Hepatocyte (in vitro differentiated cells): ENCODE results near the gene ABTB1. TPM values are rescaled to one million over a fixed set of nuclear protein-coding genes. Genes with fewer than 3 reads are reported as not detected.

Source experiments
- DNase-seq: peaks from one replicate; pipeline ENCODE4 v3.0.0-alpha.2; 2016; ENCODE audit warnings: low spot score
- H2AFZ ChIP-seq: fragments of 200-600 bp; sonication (generic); 2 replicates; pipeline ENCODE4 v1.6.0; 2016; ENCODE audit warnings: antibody characterized with exemption, mild to moderate bottlenecking
- H3K27ac ChIP-seq: fragments of 200-600 bp; sonication (generic); 2 replicates; pipeline ENCODE4 v1.5.1; 2016; ENCODE audit warnings: mild to moderate bottlenecking
- H3K27me3 ChIP-seq: fragments of 200-600 bp; sonication (generic); 2 replicates; pipeline ENCODE4 v1.6.1; 2016
- H3K36me3 ChIP-seq: fragments of 200-600 bp; sonication (generic); replicated peaks from 2 replicates; pipeline ENCODE4 v1.5.1; 2016; ENCODE audit warnings: low read depth; ENCODE audit not compliant: insufficient read depth
- H3K4me1 ChIP-seq: fragments of 200-600 bp; sonication (generic); 2 replicates; pipeline ENCODE4 v1.5.1; 2016; ENCODE audit warnings: mild to moderate bottlenecking, moderate library complexity; ENCODE audit not compliant: insufficient read depth
- H3K4me2 ChIP-seq: fragments of 200-600 bp; sonication (generic); 2 replicates; pipeline ENCODE4 v1.6.0; 2016
- H3K4me3 ChIP-seq: fragments of 200-600 bp; sonication (generic); 2 replicates; pipeline ENCODE4 v1.5.1; 2016; ENCODE audit warnings: mild to moderate bottlenecking
- H3K79me2 ChIP-seq: fragments of 200-600 bp; sonication (generic); 2 replicates; pipeline ENCODE4 v1.6.0; 2017; ENCODE audit warnings: mild to moderate bottlenecking
- H3K9me2 ChIP-seq: fragments of 200-600 bp; sonication (generic); replicated peaks from 2 replicates; pipeline ENCODE4 v1.6.0; 2017; ENCODE audit warnings: mild to moderate bottlenecking; ENCODE audit not compliant: insufficient read depth
- H3K9me3 ChIP-seq: fragments of 200-600 bp; sonication (generic); 2 replicates; pipeline ENCODE4 v1.5.1; 2016; ENCODE audit warnings: low read depth, mild to moderate bottlenecking
- H4K20me1 ChIP-seq: fragments of 200-600 bp; sonication (generic); 2 replicates; pipeline ENCODE4 v1.6.0; 2016; ENCODE audit warnings: mild to moderate bottlenecking; ENCODE audit not compliant: insufficient read depth, poor library complexity, severe bottlenecking
- EZH2 ChIP-seq: fragments of 200-600 bp; sonication (generic); IDR thresholded peaks from 2 replicates; pipeline ENCODE4 v1.6.1; 2016; ENCODE audit warnings: antibody characterized with exemption, mild to moderate bottlenecking, borderline replicate concordance
- EZH2phosphoT487 ChIP-seq: fragments of 200-600 bp; sonication (generic); IDR thresholded peaks from one replicate; pipeline ENCODE4 v1.6.1; 2018; ENCODE audit warnings: antibody characterized with exemption, mild to moderate bottlenecking, low read depth, moderate library complexity; ENCODE audit not compliant: unreplicated experiment, severe bottlenecking
- WGBS: methylation state at CpG from one replicate; pipeline ENCODE4 v1.1.6; 2016; ENCODE audit warnings: low lambda C conversion rate; ENCODE audit errors: missing lambda C conversion rate; 5-methylcytosine and 5-hydroxymethylcytosine counted together
- polyA plus RNA-seq: library from polyadenylated mRNA; unstranded; fragments of >200 nt; fragmentation: Nextera tagmentation; extraction: Ambion mirVana; gene quantifications from 2 replicates; pipeline ENCODE4 v1.2.1, GENCODE V29; 2016
- total RNA-seq: library from RNA; depleted of rRNA; stranded (reverse); fragments of >200 nt; gene quantifications from 2 replicates; pipeline ENCODE4 v1.2.3, GENCODE V29; 2014
- TF ChIP-seq, protein P1 (sequence below): fragments of 200-600 bp; sonication (generic); IDR thresholded peaks from 2 replicates; pipeline ENCODE4 v1.5.1; 2016; ENCODE audit warnings: antibody characterized with exemption, mild to moderate bottlenecking; ENCODE audit not compliant: poor library complexity

ABTB1 gene
- total and polyA plus RNA-seq, 2 experiments from 2014 or later, result 4.7 to 13.8 TPM

GRCh38 chr3:127716384-127716783 is 43.6 kb downstream of the ABTB1 start:
- DNase-seq, result no peak
- TF ChIP-seq, protein P1, sequence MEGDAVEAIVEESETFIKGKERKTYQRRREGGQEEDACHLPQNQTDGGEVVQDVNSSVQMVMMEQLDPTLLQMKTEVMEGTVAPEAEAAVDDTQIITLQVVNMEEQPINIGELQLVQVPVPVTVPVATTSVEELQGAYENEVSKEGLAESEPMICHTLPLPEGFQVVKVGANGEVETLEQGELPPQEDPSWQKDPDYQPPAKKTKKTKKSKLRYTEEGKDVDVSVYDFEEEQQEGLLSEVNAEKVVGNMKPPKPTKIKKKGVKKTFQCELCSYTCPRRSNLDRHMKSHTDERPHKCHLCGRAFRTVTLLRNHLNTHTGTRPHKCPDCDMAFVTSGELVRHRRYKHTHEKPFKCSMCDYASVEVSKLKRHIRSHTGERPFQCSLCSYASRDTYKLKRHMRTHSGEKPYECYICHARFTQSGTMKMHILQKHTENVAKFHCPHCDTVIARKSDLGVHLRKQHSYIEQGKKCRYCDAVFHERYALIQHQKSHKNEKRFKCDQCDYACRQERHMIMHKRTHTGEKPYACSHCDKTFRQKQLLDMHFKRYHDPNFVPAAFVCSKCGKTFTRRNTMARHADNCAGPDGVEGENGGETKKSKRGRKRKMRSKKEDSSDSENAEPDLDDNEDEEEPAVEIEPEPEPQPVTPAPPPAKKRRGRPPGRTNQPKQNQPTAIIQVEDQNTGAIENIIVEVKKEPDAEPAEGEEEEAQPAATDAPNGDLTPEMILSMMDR, result no peak
- TF ChIP-seq EZH2phosphoT487 (no peak), EZH2 (no peak)
- WGBS, result 97% methylated on average over 6 of the region's 6 CpGs
- no peaks in the 10 kb centered on the region for H3K79me2 ChIP-seq
- no peak overlapping the region for H3K4me2 ChIP-seq
- no peaks in the 10 kb centered on the region for H3K36me3 ChIP-seq
- no peaks in the 10 kb centered on the region for H3K9me3 ChIP-seq
- no peaks in the 10 kb centered on the region for H4K20me1 ChIP-seq
- no peaks in the 10 kb centered on the region for H3K9me2 ChIP-seq
- no peak overlapping the region for H2AFZ ChIP-seq
- H3K4me3 ChIP-seq, result no peak overlapping the region
- H3K27me3 ChIP-seq, result no peaks in the 10 kb centered on the region
- peaks cover 4% of the 10 kb centered on the region for H3K4me1 ChIP-seq
- no peak overlapping the region for H3K27ac ChIP-seq

GRCh38 chr3:127717357-127718244 is 44.8 kb downstream of the ABTB1 start:
- no peaks in the 10 kb centered on the region for H3K9me3 ChIP-seq
- H3K36me3 ChIP-seq, result no peaks in the 10 kb centered on the region
- peaks cover 4% of the 10 kb centered on the region for H3K4me1 ChIP-seq
- no peak overlapping the region for H3K27ac ChIP-seq
- H3K4me2 ChIP-seq, result no peak overlapping the region
- no peaks in the 10 kb centered on the region for H3K27me3 ChIP-seq
- H3K9me2 ChIP-seq, result no peaks in the 10 kb centered on the region
- H3K79me2 ChIP-seq, result no peaks in the 10 kb centered on the region
- H4K20me1 ChIP-seq, result no peaks in the 10 kb centered on the region
- H3K4me3 ChIP-seq, result no peak overlapping the region
- H2AFZ ChIP-seq, result no peak overlapping the region
- WGBS, result 82% methylated on average over 14 of the region's 14 CpGs
- no peak for DNase-seq
- TF ChIP-seq, protein P1, result no peak
- no peak for TF ChIP-seq EZH2
- no peak for TF ChIP-seq EZH2phosphoT487

DNA sequence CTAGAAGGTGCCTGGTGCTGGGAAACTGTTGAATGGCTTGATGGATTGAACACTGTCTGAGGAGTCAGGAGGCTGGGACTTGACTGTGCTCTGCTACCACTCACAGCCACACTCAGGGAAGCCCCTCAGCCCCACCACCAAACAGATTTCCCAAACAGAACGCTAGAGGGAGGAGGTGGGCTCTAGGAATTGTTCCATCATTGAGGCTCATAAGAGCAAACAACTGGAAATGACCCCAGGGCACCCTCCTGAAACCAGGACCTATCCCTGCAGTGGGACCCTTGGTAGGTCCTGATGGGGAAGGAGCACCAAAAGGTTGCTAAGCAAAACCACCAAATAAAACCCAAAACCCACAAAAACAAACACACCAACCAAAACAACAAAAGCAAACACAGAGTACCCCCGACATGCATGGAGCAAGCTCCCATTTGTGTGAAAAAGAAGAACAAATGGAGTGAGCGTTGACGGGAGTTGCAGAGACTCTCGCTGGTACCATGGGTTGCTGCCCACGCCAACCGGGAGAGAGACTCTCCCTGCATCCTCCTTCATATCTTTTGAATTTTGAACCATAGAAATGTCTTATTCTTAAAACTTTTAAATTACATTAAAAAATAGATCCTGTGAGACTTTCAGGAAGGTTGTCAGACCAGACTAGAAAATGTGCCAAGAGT is 45.6 kb downstream of the ABTB1 start:
- Histone ChIP-seq H2AFZ (no peak overlapping the region), H3K4me3 (no peak overlapping the region), H3K9me2 (no peaks in the 10 kb centered on the region), H3K4me1 (peaks cover 4% of the 10 kb centered on the region), H3K9me3 (no peaks in the 10 kb centered on the region), H3K27ac (no peak overlapping the region), H3K27me3 (no peaks in the 10 kb centered on the region), H3K36me3 (no peaks in the 10 kb centered on the region), H3K4me2 (no peak overlapping the region), H4K20me1 (no peaks in the 10 kb centered on the region), H3K79me2 (no peaks in the 10 kb centered on the region)
- TF ChIP-seq, protein P1, result no peak
- no peak for TF ChIP-seq EZH2phosphoT487
- no peak for TF ChIP-seq EZH2
- 87% methylated on average over 7 of the region's 7 CpGs for WGBS
- DNase-seq, result no peak
